Activated B cell treated with CpG ODN at 0.5 μM for 24 hours (primary cell): ENCODE results near the gene CDH15. TPM values are rescaled to one million over a fixed set of nuclear protein-coding genes. Genes with fewer than 3 reads are reported as not detected.
A peak's percentile ranks its signal among the peaks of the same experiment; 100 is the strongest.

Experiments used
- ATAC-seq: fragments of 200-7000 bp; cut with Tn5 transposase; one replicate; pipeline ENCODE4 v1.10.0; 2021; ENCODE audit warnings: low read depth, mild to moderate bottlenecking, moderate library complexity
- CTCF ChIA-PET: fragments of 350-600 bp; sonication (Branson Sonifier 250); formaldehyde crosslinking; loops from one replicate; lab custom pipeline; 2021; ENCODE audit warnings: antibody characterized with exemption; lab: Charles Lee
- POLR2A ChIA-PET: fragments of 350-600 bp; sonication (Branson Sonifier 250); formaldehyde crosslinking; loops from one replicate; lab custom pipeline; 2021; ENCODE audit warnings: antibody characterized with exemption; lab: Charles Lee
- DNase-seq: peaks from one replicate; pipeline ENCODE4 v3.0.0; 2022
- H3K27ac Mint-ChIP-seq: one replicate; pipeline ENCODE4 v1.8.0; 2020; ENCODE audit warnings: mixed read lengths
- H3K27me3 Mint-ChIP-seq: one replicate; pipeline ENCODE4 v1.8.0; 2021; ENCODE audit warnings: mixed read lengths
- H3K36me3 Mint-ChIP-seq: one replicate; pipeline ENCODE4 v1.8.0; 2021; ENCODE audit warnings: low read depth, mixed read lengths
- H3K4me1 Mint-ChIP-seq: one replicate; pipeline ENCODE4 v1.8.0; 2021; ENCODE audit warnings: mixed read lengths
- H3K4me3 Mint-ChIP-seq: one replicate; pipeline ENCODE4 v1.8.0; 2020; ENCODE audit warnings: mild to moderate bottlenecking, mixed read lengths
- H3K9me3 Mint-ChIP-seq: one replicate; pipeline ENCODE4 v1.8.0; 2020; ENCODE audit warnings: mixed read lengths
- CTCF ChIP-seq: fragments of 200-600 bp; IDR thresholded peaks from one replicate; pipeline ENCODE4 v1.8.0; 2022; ENCODE audit warnings: antibody characterized with exemption, mild to moderate bottlenecking
- intact Hi-C: fragments of 100-400 bp; cut with micrococcal nuclease; formaldehyde crosslinking; loops from one replicate; pipeline ENCODE4 v1.15.1; 2024
- total RNA-seq: library from RNA; stranded (reverse); gene quantifications from 2 replicates; pipeline ENCODE4 v1.2.3, GENCODE V29; 2022

The CDH15 gene
- total RNA-seq, 1 donor from 2014 or later = not detected

DNA sequence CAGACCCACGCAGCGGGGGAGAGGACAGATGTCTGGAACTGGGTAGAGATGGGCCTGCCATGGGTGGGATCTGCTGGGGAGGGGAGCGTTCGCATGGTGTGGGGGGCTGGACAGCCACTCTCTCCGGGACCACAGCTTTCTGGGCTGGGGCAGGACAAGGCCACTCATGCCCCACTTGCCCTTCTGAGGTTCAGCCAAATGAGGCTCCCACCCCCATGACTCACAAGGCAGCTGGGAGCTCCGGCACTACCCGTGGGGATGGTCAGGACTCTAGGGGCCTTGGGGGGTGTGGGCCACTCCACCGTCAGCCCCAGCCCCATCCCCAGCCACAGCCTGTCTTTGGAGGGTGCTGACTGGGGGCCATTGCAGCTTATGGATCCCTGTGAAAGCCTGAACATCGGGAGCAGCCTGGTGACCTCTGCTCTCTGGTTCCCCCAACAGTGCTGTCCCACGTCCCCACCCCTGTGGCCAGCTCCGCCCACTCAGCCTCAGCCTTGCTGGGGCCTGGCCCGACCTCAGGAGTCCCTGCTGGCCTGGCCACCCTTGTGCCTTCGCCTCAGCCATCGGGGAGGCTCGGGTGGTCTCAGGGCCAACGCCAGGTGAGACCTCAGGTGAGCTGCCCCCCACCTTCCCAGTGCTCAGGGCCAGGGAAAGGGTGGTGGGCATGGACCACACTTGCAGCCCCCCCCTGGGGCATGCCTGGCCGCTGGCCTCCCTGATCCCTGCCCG, 4.7 kb upstream of the CDH15 start:
- H3K27me3 Mint-ChIP-seq = peaks cover 5% of the 10 kb centered on the region
- ChIA-PET CTCF (interaction anchor here (0.6 to 1.8 kb wide), 9 partner anchors 41 to 434 kb away, joined by 3 to 20 read pairs (median 5); no protein-coding TSS in a partner anchor), POLR2A (interaction anchor here (0.5 to 1.4 kb wide), 4 partner anchors 107 to 356 kb away, joined by 3 to 5 read pairs (median 4); partner anchors contain the start of gene APRT)
- peaks cover 28% of the 10 kb centered on the region for H3K4me1 Mint-ChIP-seq
- no peak for TF ChIP-seq CTCF
- no peaks in the 10 kb centered on the region for H3K9me3 Mint-ChIP-seq
- DNase-seq (no peak), ATAC-seq (no peak)
- peak overlapping the region; percentile 50 for H3K27ac Mint-ChIP-seq
- H3K36me3 Mint-ChIP-seq = no peaks in the 10 kb centered on the region
- intact Hi-C loops = loop anchor here (1.0 kb wide), 6 partner anchors 49 to 430 kb away; partner anchors contain the start of gene TRAPPC2L
- no peak overlapping the region for H3K4me3 Mint-ChIP-seq

DNA sequence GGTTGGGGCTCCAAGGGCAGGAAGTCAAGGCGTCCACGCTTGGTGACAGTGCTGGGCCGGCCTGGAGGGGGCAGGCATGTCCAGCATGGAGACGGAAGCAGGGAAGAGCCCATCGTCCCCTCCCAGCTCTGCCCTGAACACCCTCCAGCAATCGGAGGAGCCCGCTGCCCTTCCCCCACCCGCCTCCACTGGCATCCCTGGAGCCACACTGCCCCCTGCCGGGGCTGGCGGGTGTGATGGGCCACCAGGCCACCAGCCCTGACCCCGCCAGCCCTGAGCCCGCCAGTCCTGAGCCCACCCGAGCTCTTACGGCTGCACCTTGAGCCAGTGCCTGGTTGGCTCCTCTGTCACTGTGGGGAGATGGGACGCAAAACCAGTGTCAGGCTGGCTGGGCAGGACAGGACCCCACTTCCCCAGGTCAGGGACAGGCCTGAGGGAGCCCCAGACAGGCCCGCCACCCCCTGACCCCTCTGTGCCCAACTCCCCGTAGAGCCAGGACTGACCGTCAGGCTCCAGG, 4.1 kb upstream of the CDH15 start:
- H3K36me3 Mint-ChIP-seq = no peaks in the 10 kb centered on the region
- H3K4me3 Mint-ChIP-seq = no peak overlapping the region
- DNase-seq (peak; percentile 92), ATAC-seq (peak; percentile 37)
- CTCF ChIA-PET = interaction anchor here (0.6 to 1.8 kb wide), 8 partner anchors 225 to 430 kb away, joined by 3 to 20 read pairs (median 6); no protein-coding TSS in a partner anchor
- intact Hi-C loops = loop anchor here (1.0 kb wide), 6 partner anchors 49 to 430 kb away; partner anchors contain the start of gene TRAPPC2L
- peaks cover 24% of the 10 kb centered on the region for H3K4me1 Mint-ChIP-seq
- no peak for TF ChIP-seq CTCF
- H3K27ac Mint-ChIP-seq = no peak overlapping the region
- POLR2A ChIA-PET = interaction anchor here (0.5 to 1.4 kb wide), 4 partner anchors 108 to 356 kb away, joined by 3 to 5 read pairs (median 4); partner anchors contain the start of gene APRT
- no peaks in the 10 kb centered on the region for H3K9me3 Mint-ChIP-seq
- H3K27me3 Mint-ChIP-seq = peaks cover 2% of the 10 kb centered on the region

DNA sequence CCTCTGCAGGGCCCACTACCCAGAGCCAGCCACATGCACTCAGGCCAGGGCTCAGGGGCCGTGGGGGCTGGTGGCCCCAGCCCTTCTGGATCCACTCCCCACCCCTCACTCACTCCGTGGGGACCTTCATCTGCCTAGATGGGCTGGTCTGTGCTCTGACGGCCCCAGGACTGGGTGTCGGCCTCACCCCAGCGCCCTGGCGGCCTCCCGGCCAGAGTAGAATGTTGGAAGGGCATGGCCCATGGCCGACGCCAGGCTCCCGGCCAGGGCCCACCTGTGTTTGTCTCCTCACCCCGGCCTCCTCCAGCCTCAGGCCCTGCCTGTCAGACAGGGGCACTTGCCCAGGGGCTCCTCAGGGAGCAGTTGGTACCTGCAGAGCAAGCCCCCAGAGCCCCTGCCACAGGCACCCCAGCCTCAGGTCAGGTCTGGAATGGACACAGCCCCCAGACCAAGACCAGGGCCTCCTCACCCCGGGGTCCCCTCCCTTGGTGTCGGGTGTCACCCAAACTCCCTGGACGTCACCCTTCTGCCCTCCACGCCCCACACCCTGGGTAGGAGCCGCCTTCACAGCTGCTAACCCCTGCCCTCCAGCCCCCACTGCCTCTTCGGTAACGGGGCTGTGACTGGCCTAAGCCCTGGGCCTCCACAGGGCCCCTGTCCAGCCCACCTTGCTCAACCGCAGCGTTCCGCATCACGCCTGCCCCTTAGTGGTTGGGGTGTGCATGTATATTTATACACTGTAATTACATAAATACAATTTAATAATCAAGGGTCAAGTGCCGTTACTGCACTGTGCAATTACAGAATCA, 3.0 kb upstream of the CDH15 start:
- peaks cover 24% of the 10 kb centered on the region for H3K4me1 Mint-ChIP-seq
- no peaks in the 10 kb centered on the region for H3K9me3 Mint-ChIP-seq
- TF ChIP-seq CTCF = no peak
- peaks cover 2% of the 10 kb centered on the region for H3K27me3 Mint-ChIP-seq
- no peak overlapping the region for H3K4me3 Mint-ChIP-seq
- DNase-seq (no peak), ATAC-seq (no peak)
- no peak overlapping the region for H3K27ac Mint-ChIP-seq
- no peaks in the 10 kb centered on the region for H3K36me3 Mint-ChIP-seq
- CTCF ChIA-PET = interaction anchor here (0.7 to 1.5 kb wide), 3 partner anchors 228 to 431 kb away, joined by 3 to 5 read pairs (median 3); no protein-coding TSS in a partner anchor
- intact Hi-C loops = no loop called here
- POLR2A ChIA-PET = interaction anchor here (0.6 kb wide), 1 partner anchor 225 kb away, joined by 5 read pairs; no protein-coding TSS in a partner anchor

- no peaks in the 10 kb centered on the region for H3K9me3 Mint-ChIP-seq
- DNase-seq (no peak), ATAC-seq (no peak)
- peaks cover 2% of the 10 kb centered on the region for H3K27me3 Mint-ChIP-seq
- no peak for TF ChIP-seq CTCF
- ChIA-PET CTCF (interaction anchor here (1.5 kb wide), 1 partner anchor 432 kb away, joined by 5 read pairs; no protein-coding TSS in a partner anchor), POLR2A (no interaction called here)
- no peak overlapping the region for H3K27ac Mint-ChIP-seq
- no peak overlapping the region for H3K4me3 Mint-ChIP-seq
- intact Hi-C loops = loop anchor here (5.0 to 10.0 kb wide), 2 partner anchors 72 to 715 kb away; partner anchors contain the start of gene ZFPM1
- no peaks in the 10 kb centered on the region for H3K36me3 Mint-ChIP-seq
- H3K4me1 Mint-ChIP-seq = peaks cover 16% of the 10 kb centered on the region
Measured at GRCh38 chr16:89169778-89170177, 1.8 kb upstream of the CDH15 start.
